ENCODE results near the gene GALNT14.

The GALNT14 gene

GRCh38 chr2:31053929-31054782, 84.1 kb downstream of the GALNT14 start:
- no peak for DNase-seq

- no peak for DNase-seq
Measured at GRCh38 chr2:31052284-31052683, 86.0 kb downstream of the GALNT14 start.

GRCh38 chr2:31051258-31052140, 86.7 kb downstream of the GALNT14 start:
- no peak for DNase-seq

GRCh38 chr2:31049916-31050588, 88.2 kb downstream of the GALNT14 start:
- no peak for DNase-seq

- DNase-seq = no peak
Measured at GRCh38 chr2:31049264-31049663, 89.0 kb downstream of the GALNT14 start.

GRCh38 chr2:31047599-31047998, 90.6 kb downstream of the GALNT14 start:
- DNase-seq = no peak

- no peak for DNase-seq
Measured at GRCh38 chr2:31038385-31038784, 99.9 kb downstream of the GALNT14 start.

GRCh38 chr2:31037058-31037457, 101.2 kb downstream of the GALNT14 start:
- no peak for DNase-seq

GRCh38 chr2:31033032-31033431, 105.2 kb downstream of the GALNT14 start:
- no peak for DNase-seq

- DNase-seq = no peak
Measured at GRCh38 chr2:31032475-31032874, 105.8 kb downstream of the GALNT14 start.

- DNase-seq = no peak
Measured at GRCh38 chr2:31031132-31031706, 107.0 kb downstream of the GALNT14 start.

- no peak for DNase-seq
Measured at GRCh38 chr2:31028417-31028816, 109.8 kb downstream of the GALNT14 start.

- no peak for DNase-seq
Measured at GRCh38 chr2:31027549-31027948, 110.7 kb downstream of the GALNT14 start.

GRCh38 chr2:31023541-31023940, 114.7 kb downstream of the GALNT14 start:
- no peak for DNase-seq

- no peak for DNase-seq
Measured at GRCh38 chr2:31020713-31021112, 117.5 kb downstream of the GALNT14 start.

- no peak for DNase-seq
Measured at GRCh38 chr2:31018280-31018679, 120.0 kb downstream of the GALNT14 start.

GRCh38 chr2:31016648-31017047, 121.6 kb downstream of the GALNT14 start:
- no peak for DNase-seq

- no peak for DNase-seq
Measured at GRCh38 chr2:31014516-31014915, 123.7 kb downstream of the GALNT14 start.

- no peak for DNase-seq
Measured at GRCh38 chr2:31013301-31013700, 124.9 kb downstream of the GALNT14 start.

GRCh38 chr2:31012406-31012805, 125.8 kb downstream of the GALNT14 start:
- DNase-seq = no peak

- DNase-seq = no peak
Measured at GRCh38 chr2:31011587-31011986, 126.7 kb downstream of the GALNT14 start.

GRCh38 chr2:31008561-31009114, 129.6 kb downstream of the GALNT14 start:
- no peak for DNase-seq

- DNase-seq = no peak
Measured at GRCh38 chr2:31004257-31004656, 134.0 kb downstream of the GALNT14 start.
